ENCODE data around the gene TMPRSS13. TPM values are rescaled to one million over a fixed set of nuclear protein-coding genes. Genes with fewer than 3 reads are reported as not detected.

Gene TMPRSS13
- polyA plus RNA-seq, 1 experiment: not detected

GRCh38 chr11:117946842-117947526 is 17.8 kb upstream of the TMPRSS13 start:
- ChIA-PET POLR2A (no interaction called here), CTCF (interaction anchor here (0.5 to 11.8 kb wide), 46 partner anchors 9 to 548 kb away, joined by 3 to 176 read pairs (median 4); partner anchors contain the start of gene TMPRSS13)
- no peaks in the 10 kb centered on the region for H3K27me3 ChIP-seq (ENCODE audit: control insufficient read depth, insufficient read depth, low read length)
- H3K36me3 ChIP-seq (ENCODE audit: control insufficient read depth, insufficient read depth, low read length): no peaks in the 10 kb centered on the region
- H3K4me3 ChIP-seq (ENCODE audit: low read depth, low read length): no peak overlapping the region
- peak; percentile 94 for TF ChIP-seq CTCF (IDR thresholded peaks at IDR 0.05; ENCODE audit: insufficient read depth, low read depth, low read length)
- DNase-seq (ENCODE audit: low read depth): peak; percentile 50

- TF ChIP-seq CTCF (IDR thresholded peaks at IDR 0.05; ENCODE audit: insufficient read depth, low read depth, low read length): no peak
- H3K36me3 ChIP-seq (ENCODE audit: control insufficient read depth, insufficient read depth, low read length): no peaks in the 10 kb centered on the region
- H3K27me3 ChIP-seq (ENCODE audit: control insufficient read depth, insufficient read depth, low read length): no peaks in the 10 kb centered on the region
- ChIA-PET POLR2A (no interaction called here), CTCF (interaction anchor here (0.5 to 11.8 kb wide), 46 partner anchors 8 to 548 kb away, joined by 3 to 176 read pairs (median 4); partner anchors contain the start of gene TMPRSS13)
- no peak overlapping the region for H3K4me3 ChIP-seq (ENCODE audit: low read depth, low read length)
- DNase-seq (ENCODE audit: low read depth): no peak
Observed at GRCh38 chr11:117946156-117946841, 17.1 kb upstream of the TMPRSS13 start.

GRCh38 chr11:117945047-117945810 is 16.0 kb upstream of the TMPRSS13 start:
- CTCF ChIA-PET: interaction anchor here (0.8 to 11.8 kb wide), 5 partner anchors 17 to 137 kb away, joined by 3 to 176 read pairs (median 9); partner anchors contain the start of gene TMPRSS13
- no peak for TF ChIP-seq CTCF (IDR thresholded peaks at IDR 0.05; ENCODE audit: insufficient read depth, low read depth, low read length)
- no peaks in the 10 kb centered on the region for H3K36me3 ChIP-seq (ENCODE audit: control insufficient read depth, insufficient read depth, low read length)
- no peak for DNase-seq (ENCODE audit: low read depth)
- H3K27me3 ChIP-seq (ENCODE audit: control insufficient read depth, insufficient read depth, low read length): no peaks in the 10 kb centered on the region
- no peak overlapping the region for H3K4me3 ChIP-seq (ENCODE audit: low read depth, low read length)
- POLR2A ChIA-PET: no interaction called here

- ChIA-PET CTCF (interaction anchor here (0.8 to 11.8 kb wide), 3 partner anchors 93 to 137 kb away, joined by 5 to 176 read pairs (median 9); no protein-coding TSS in a partner anchor), POLR2A (no interaction called here)
- Histone ChIP-seq H3K27me3 (ENCODE audit: control insufficient read depth, insufficient read depth, low read length) (no peaks in the 10 kb centered on the region), H3K4me3 (ENCODE audit: low read depth, low read length) (no peak overlapping the region), H3K36me3 (ENCODE audit: control insufficient read depth, insufficient read depth, low read length) (no peaks in the 10 kb centered on the region)
- DNase-seq (ENCODE audit: low read depth): no peak
- TF ChIP-seq CTCF (IDR thresholded peaks at IDR 0.05; ENCODE audit: insufficient read depth, low read depth, low read length): no peak
Observed at GRCh38 chr11:117944554-117944953, 15.4 kb upstream of the TMPRSS13 start.

All from BJ (cell line).